ENCODE results near the gene ADGRB2. TPM values are rescaled to one million over a fixed set of nuclear protein-coding genes. Genes with fewer than 3 reads are reported as not detected.
A peak's percentile ranks its signal among the peaks of the same experiment; 100 is the strongest.

ADGRB2 gene
- polyA plus RNA-seq (2013, experiment 1 of 2): 4.9 TPM
- 5.2 TPM for polyA plus RNA-seq (2013, experiment 2 of 2)

GRCh38 chr1:31764312-31765040 lies at the start of gene ADGRB2:
Gene ADGRB2, minus strand, starts transcription at chr1:31764340. Its CDS starts 7,119 bp downstream, at chr1:31757221.
- Histone ChIP-seq H3K9ac (ENCODE audit: low read length) (peak within 1 kb of the TSS; percentile 61), H3K4me1 (ENCODE audit: control insufficient read depth, low read depth, low read length) (peaks cover 7% of the 10 kb centered on the region), H3K4me2 (ENCODE audit: low read length) (peak within 1 kb of the TSS; percentile 79), H3K27ac (ENCODE audit: low read depth, low read length) (no peak within 1 kb of the TSS), H3K4ac (ENCODE audit: low read depth, low read length) (no peak within 1 kb of the TSS), H2BK120ac (ENCODE audit: low read depth, low read length) (no peak within 1 kb of the TSS), H3K27me3 (ENCODE audit: insufficient read depth, low read length, poor library complexity) (no peaks in the 10 kb centered on the region), H3K23ac (ENCODE audit: low read length) (peak within 1 kb of the TSS; percentile 31), H4K8ac (ENCODE audit: low read depth, low read length) (no peak within 1 kb of the TSS), H3K4me3 (ENCODE audit: low read length) (peak within 1 kb of the TSS; percentile 17), H3K56ac (ENCODE audit: low read length) (peak within 1 kb of the TSS; percentile 78), H2BK5ac (ENCODE audit: low read length) (no peak within 1 kb of the TSS), H2BK15ac (replicated peaks; ENCODE audit: low read depth) (no peak within 1 kb of the TSS), H3K79me1 (ENCODE audit: low read length) (no peaks in the 10 kb centered on the region), H2AK5ac (ENCODE audit: low read length) (no peak within 1 kb of the TSS), H4K5ac (ENCODE audit: low read length) (no peak within 1 kb of the TSS), H3K79me2 (ENCODE audit: control insufficient read depth, insufficient read depth, low read length) (no peaks in the 10 kb centered on the region), H3K36me3 (ENCODE audit: control insufficient read depth, insufficient read depth, low read length) (no peaks in the 10 kb centered on the region), H3K18ac (ENCODE audit: low read length) (peak within 1 kb of the TSS; percentile 54)
- no CpG with 5 or more reads among the region's 59 CpGs for WGBS (ENCODE audit: extremely low coverage, insufficient coverage, low lambda C conversion rate)
- DNase-seq: peak; percentile 45

GRCh38 chr1:31812158-31812829 lies 48.2 kb upstream of the ADGRB2 start:
- H2BK5ac ChIP-seq (ENCODE audit: low read length): no peak overlapping the region
- no peak overlapping the region for H3K9ac ChIP-seq (ENCODE audit: low read length)
- no peak overlapping the region for H3K23ac ChIP-seq (ENCODE audit: low read length)
- H3K27me3 ChIP-seq (ENCODE audit: insufficient read depth, low read length, poor library complexity): no peaks in the 10 kb centered on the region
- H3K18ac ChIP-seq (ENCODE audit: low read length): no peak overlapping the region
- H3K79me1 ChIP-seq (ENCODE audit: low read length): no peaks in the 10 kb centered on the region
- H2BK120ac ChIP-seq (ENCODE audit: low read depth, low read length): no peak overlapping the region
- no peak overlapping the region for H4K8ac ChIP-seq (ENCODE audit: low read depth, low read length)
- H3K4ac ChIP-seq (ENCODE audit: low read depth, low read length): no peak overlapping the region
- no peak for DNase-seq
- H2AK5ac ChIP-seq (ENCODE audit: low read length): no peak overlapping the region
- no peak overlapping the region for H3K56ac ChIP-seq (ENCODE audit: low read length)
- H3K4me1 ChIP-seq (ENCODE audit: control insufficient read depth, low read depth, low read length): no peaks in the 10 kb centered on the region
- no peak overlapping the region for H4K5ac ChIP-seq (ENCODE audit: low read length)
- no peak overlapping the region for H2BK15ac ChIP-seq (replicated peaks; ENCODE audit: low read depth)
- WGBS (ENCODE audit: extremely low coverage, insufficient coverage, low lambda C conversion rate): no CpG with 5 or more reads among the region's 9 CpGs
- H3K4me2 ChIP-seq (ENCODE audit: low read length): no peak overlapping the region
- H3K27ac ChIP-seq (ENCODE audit: low read depth, low read length): no peak overlapping the region
- H3K4me3 ChIP-seq (ENCODE audit: low read length): no peak overlapping the region
- no peaks in the 10 kb centered on the region for H3K79me2 ChIP-seq (ENCODE audit: control insufficient read depth, insufficient read depth, low read length)
- H3K36me3 ChIP-seq (ENCODE audit: control insufficient read depth, insufficient read depth, low read length): no peaks in the 10 kb centered on the region

GRCh38 chr1:31811605-31812004 lies 47.5 kb upstream of the ADGRB2 start:
- H2BK15ac ChIP-seq (replicated peaks; ENCODE audit: low read depth): no peak overlapping the region
- peak; percentile 92 for DNase-seq
- H3K18ac ChIP-seq (ENCODE audit: low read length): no peak overlapping the region
- H3K79me1 ChIP-seq (ENCODE audit: low read length): no peaks in the 10 kb centered on the region
- no peak overlapping the region for H2BK5ac ChIP-seq (ENCODE audit: low read length)
- H4K5ac ChIP-seq (ENCODE audit: low read length): no peak overlapping the region
- no peak overlapping the region for H3K4me3 ChIP-seq (ENCODE audit: low read length)
- no peaks in the 10 kb centered on the region for H3K79me2 ChIP-seq (ENCODE audit: control insufficient read depth, insufficient read depth, low read length)
- no peak overlapping the region for H3K23ac ChIP-seq (ENCODE audit: low read length)
- no peak overlapping the region for H4K8ac ChIP-seq (ENCODE audit: low read depth, low read length)
- WGBS (ENCODE audit: extremely low coverage, insufficient coverage, low lambda C conversion rate): no CpG with 5 or more reads among the region's 7 CpGs
- H3K9ac ChIP-seq (ENCODE audit: low read length): no peak overlapping the region
- no peak overlapping the region for H3K27ac ChIP-seq (ENCODE audit: low read depth, low read length)
- H3K36me3 ChIP-seq (ENCODE audit: control insufficient read depth, insufficient read depth, low read length): no peaks in the 10 kb centered on the region
- H3K4me1 ChIP-seq (ENCODE audit: control insufficient read depth, low read depth, low read length): no peaks in the 10 kb centered on the region
- no peaks in the 10 kb centered on the region for H3K27me3 ChIP-seq (ENCODE audit: insufficient read depth, low read length, poor library complexity)
- no peak overlapping the region for H3K56ac ChIP-seq (ENCODE audit: low read length)
- no peak overlapping the region for H2BK120ac ChIP-seq (ENCODE audit: low read depth, low read length)
- H3K4ac ChIP-seq (ENCODE audit: low read depth, low read length): no peak overlapping the region
- no peak overlapping the region for H3K4me2 ChIP-seq (ENCODE audit: low read length)
- H2AK5ac ChIP-seq (ENCODE audit: low read length): no peak overlapping the region

GRCh38 chr1:31809698-31810097 lies 45.6 kb upstream of the ADGRB2 start:
- Histone ChIP-seq H2BK5ac (ENCODE audit: low read length) (no peak overlapping the region), H3K4me1 (ENCODE audit: control insufficient read depth, low read depth, low read length) (no peaks in the 10 kb centered on the region), H4K8ac (ENCODE audit: low read depth, low read length) (no peak overlapping the region), H3K4me2 (ENCODE audit: low read length) (no peak overlapping the region), H3K18ac (ENCODE audit: low read length) (no peak overlapping the region), H2AK5ac (ENCODE audit: low read length) (no peak overlapping the region), H3K27me3 (ENCODE audit: insufficient read depth, low read length, poor library complexity) (no peaks in the 10 kb centered on the region), H3K56ac (ENCODE audit: low read length) (no peak overlapping the region), H2BK120ac (ENCODE audit: low read depth, low read length) (no peak overlapping the region), H3K79me2 (ENCODE audit: control insufficient read depth, insufficient read depth, low read length) (no peaks in the 10 kb centered on the region), H3K4ac (ENCODE audit: low read depth, low read length) (no peak overlapping the region), H3K36me3 (ENCODE audit: control insufficient read depth, insufficient read depth, low read length) (no peaks in the 10 kb centered on the region), H3K23ac (ENCODE audit: low read length) (no peak overlapping the region), H3K79me1 (ENCODE audit: low read length) (no peaks in the 10 kb centered on the region), H3K4me3 (ENCODE audit: low read length) (no peak overlapping the region), H4K5ac (ENCODE audit: low read length) (no peak overlapping the region), H3K9ac (ENCODE audit: low read length) (no peak overlapping the region), H2BK15ac (replicated peaks; ENCODE audit: low read depth) (no peak overlapping the region), H3K27ac (ENCODE audit: low read depth, low read length) (no peak overlapping the region)
- no CpG with 5 or more reads among the region's 4 CpGs for WGBS (ENCODE audit: extremely low coverage, insufficient coverage, low lambda C conversion rate)
- no peak for DNase-seq

- no peak overlapping the region for H3K18ac ChIP-seq (ENCODE audit: low read length)
- no peaks in the 10 kb centered on the region for H3K79me1 ChIP-seq (ENCODE audit: low read length)
- no peak overlapping the region for H3K23ac ChIP-seq (ENCODE audit: low read length)
- no peak overlapping the region for H2BK15ac ChIP-seq (replicated peaks; ENCODE audit: low read depth)
- WGBS (ENCODE audit: extremely low coverage, insufficient coverage, low lambda C conversion rate): 100% methylated on average over 1 of the region's 4 CpGs
- H3K4me2 ChIP-seq (ENCODE audit: low read length): no peak overlapping the region
- no peak overlapping the region for H3K56ac ChIP-seq (ENCODE audit: low read length)
- H3K27ac ChIP-seq (ENCODE audit: low read depth, low read length): no peak overlapping the region
- H3K36me3 ChIP-seq (ENCODE audit: control insufficient read depth, insufficient read depth, low read length): no peaks in the 10 kb centered on the region
- DNase-seq: no peak
- H4K5ac ChIP-seq (ENCODE audit: low read length): no peak overlapping the region
- H2BK120ac ChIP-seq (ENCODE audit: low read depth, low read length): no peak overlapping the region
- no peak overlapping the region for H3K4ac ChIP-seq (ENCODE audit: low read depth, low read length)
- no peak overlapping the region for H4K8ac ChIP-seq (ENCODE audit: low read depth, low read length)
- no peaks in the 10 kb centered on the region for H3K79me2 ChIP-seq (ENCODE audit: control insufficient read depth, insufficient read depth, low read length)
- H2BK5ac ChIP-seq (ENCODE audit: low read length): no peak overlapping the region
- H3K27me3 ChIP-seq (ENCODE audit: insufficient read depth, low read length, poor library complexity): no peaks in the 10 kb centered on the region
- no peak overlapping the region for H2AK5ac ChIP-seq (ENCODE audit: low read length)
- H3K4me3 ChIP-seq (ENCODE audit: low read length): no peak overlapping the region
- H3K4me1 ChIP-seq (ENCODE audit: control insufficient read depth, low read depth, low read length): no peaks in the 10 kb centered on the region
- no peak overlapping the region for H3K9ac ChIP-seq (ENCODE audit: low read length)
Observed at GRCh38 chr1:31807273-31808048, 43.3 kb upstream of the ADGRB2 start.

All from mesendoderm (in vitro differentiated cells).